Stomach (tissue), 4 donors: ENCODE measurements around the gene BBOX1.

ENCODE experiments used
- CTCF ChIP-seq, 7 experiments: fragments of 450-650 bp in 4 of 7; fragments of 200-600 bp in 3 of 7; sonication (generic) in 3 of 7; IDR thresholded peaks; one replicate each; pipeline ENCODE4 v1.5.1; 2016 to 2019; ENCODE audit warnings: antibody characterized with exemption in 7 of 7, control low read depth in 2 of 7, mild to moderate bottlenecking in 1 of 7
- POLR2A ChIP-seq, 4 donors: fragments of 450-650 bp; IDR thresholded peaks; one replicate each; pipeline ENCODE4 v1.6.1; 2016; ENCODE audit warnings: antibody characterized with exemption in 4 of 4, control low read depth in 2 of 4, mild to moderate bottlenecking in 1 of 4, moderate library complexity in 1 of 4

GRCh38 chr11:27161071-27161470, 120.5 kb downstream of the BBOX1 start:
- no peak for TF ChIP-seq CTCF (IDR thresholded peaks at IDR 0.05)
- no peak for TF ChIP-seq POLR2A (IDR thresholded peaks at IDR 0.05)
